Activated CD8-positive, alpha-beta memory T cell treated with anti-CD3 and anti-CD28 coated beads for 1 hour (primary cell): ENCODE results near the gene AQP3.
"Not testable (repeated sequence)": the region's sequence is repeated elsewhere in the genome, so short reads cannot be mapped to it uniquely, and the experiment has no call there.

ENCODE experiments used
- DNase-seq, 2 donors: peaks; one replicate each; pipeline ENCODE4 v3.0.0-alpha.2; 2020; ENCODE audit warnings: low read depth in 1 of 2; ENCODE audit errors: extremely low read depth in 1 of 2

AQP3 gene

DNA sequence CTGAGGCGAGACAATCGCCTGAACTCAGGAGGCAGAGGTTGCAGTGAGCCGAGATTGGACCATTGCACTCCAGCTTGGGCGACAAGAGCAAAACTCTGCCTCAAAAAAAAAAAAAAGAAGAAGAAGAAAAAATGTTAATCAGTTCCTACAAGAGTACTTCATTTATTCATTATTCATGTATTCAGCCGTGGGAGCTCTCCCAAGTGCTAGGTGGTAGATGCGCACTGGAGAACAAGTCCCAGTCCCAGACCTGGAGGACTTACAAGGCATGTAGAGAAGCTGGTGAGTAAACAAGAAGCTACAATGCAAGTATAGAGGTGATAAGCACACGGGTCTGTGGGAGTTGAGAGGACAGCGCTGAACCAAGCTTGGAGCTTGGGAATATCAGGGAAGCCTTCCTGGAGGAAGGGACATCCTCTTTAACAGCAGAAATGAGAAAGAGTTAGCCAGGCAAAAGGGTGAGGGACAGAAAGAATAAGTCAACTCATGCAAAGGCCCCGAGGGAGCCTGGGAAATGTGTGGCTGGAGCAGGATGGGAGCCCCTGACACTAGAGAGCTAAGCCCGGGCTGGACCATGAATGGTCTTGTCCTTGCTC, 27.6 kb downstream of the AQP3 start:
- no peak for DNase-seq

DNA sequence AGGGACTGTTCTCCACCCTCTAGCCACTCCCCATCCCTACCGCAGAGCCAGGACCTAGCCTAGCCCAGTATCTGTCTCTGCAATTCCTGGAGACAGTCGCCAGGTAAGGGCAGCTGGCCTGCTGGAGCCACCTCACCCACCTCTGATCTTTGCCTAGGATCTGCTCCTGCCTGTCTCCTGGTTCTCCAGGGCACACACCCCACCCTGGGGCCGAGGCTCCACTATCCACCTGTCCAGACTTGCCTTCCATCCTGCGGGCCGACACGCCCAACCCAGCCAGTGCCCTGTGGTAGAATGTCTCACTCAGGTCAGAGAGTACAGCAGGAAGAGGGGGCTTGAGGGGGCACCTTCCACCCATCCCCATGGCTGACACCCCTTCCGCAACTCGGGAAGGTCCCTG, 29.3 kb downstream of the AQP3 start:
- DNase-seq: no peak

DNA sequence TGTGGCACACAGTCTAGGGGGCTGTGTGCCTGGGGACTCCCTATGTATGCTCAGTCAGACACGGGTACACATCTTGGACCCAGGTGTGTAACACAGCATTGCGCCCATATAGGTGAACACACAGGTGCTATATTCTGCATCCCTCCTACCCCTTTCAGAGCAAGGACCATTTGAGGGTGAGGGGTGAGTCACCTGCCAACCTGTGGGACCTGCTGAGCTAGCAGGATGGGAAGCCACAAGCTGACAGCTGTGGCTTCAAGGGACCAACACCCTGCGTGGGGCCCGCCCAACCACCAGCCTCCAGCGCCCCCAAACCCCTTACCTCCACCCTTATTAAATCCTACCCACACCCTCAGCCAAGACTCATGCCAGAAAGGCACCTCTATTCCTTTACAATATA, 30.4 kb downstream of the AQP3 start:
- DNase-seq: peak in 1 of 2 donors; percentile 17

DNA sequence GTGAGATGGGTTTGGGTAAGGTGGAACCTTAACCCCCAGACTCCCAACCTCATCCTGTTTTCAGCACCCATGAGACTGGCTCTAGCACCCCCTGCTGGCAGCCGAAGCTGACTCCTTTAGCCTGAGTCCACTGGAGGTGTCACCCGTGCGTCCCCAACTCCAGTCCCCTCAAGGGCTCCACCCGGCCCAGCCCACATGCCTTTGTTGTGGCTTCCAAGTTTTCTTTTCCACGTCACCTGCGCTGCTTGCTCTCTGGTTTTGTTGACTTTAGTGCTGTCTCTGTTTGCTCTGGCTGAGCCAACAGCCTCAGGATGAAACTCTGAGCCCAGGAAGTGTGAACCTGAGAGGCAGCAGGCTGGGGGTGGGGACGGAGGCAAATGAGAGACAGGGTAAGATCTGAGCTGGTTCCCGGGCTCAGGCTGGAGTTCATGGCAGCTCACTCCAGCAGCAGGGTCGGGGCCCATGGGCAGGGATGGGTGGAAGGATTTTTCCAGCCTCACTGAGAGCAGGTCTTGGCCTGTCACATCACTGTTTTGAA, 31.8 kb downstream of the AQP3 start:
- peak; percentile 80 to 86 for DNase-seq

DNA sequence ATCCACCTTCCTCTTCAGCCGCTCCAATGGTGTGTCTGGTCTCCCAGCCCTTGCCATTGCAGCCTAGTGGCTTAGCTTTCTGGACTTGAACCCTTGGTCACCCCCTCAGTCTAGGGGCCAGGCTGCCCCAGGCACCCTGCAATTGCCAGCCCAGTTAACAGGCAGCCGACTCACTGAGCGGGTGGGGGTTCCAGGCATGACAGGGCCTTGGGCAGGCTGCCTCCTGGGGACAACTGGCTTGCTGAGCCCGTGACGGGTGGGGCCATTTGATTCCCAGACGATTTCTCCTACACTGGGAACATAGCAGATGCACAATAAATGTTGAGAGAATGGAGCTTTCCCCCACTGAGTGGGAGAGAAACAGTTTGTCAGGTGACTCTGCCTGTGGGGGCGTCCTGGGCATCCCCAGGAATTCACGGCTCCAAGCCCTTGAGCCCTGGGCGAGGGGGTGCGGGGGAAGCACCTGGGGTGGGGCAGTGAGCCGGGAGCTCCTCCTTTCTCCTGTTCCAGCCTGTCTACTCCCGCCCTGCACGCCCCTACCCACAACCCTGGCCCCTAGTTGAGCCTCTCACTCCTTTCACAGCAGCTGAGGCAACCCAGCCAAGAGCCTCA, 32.4 kb downstream of the AQP3 start:
- no peak for DNase-seq

DNA sequence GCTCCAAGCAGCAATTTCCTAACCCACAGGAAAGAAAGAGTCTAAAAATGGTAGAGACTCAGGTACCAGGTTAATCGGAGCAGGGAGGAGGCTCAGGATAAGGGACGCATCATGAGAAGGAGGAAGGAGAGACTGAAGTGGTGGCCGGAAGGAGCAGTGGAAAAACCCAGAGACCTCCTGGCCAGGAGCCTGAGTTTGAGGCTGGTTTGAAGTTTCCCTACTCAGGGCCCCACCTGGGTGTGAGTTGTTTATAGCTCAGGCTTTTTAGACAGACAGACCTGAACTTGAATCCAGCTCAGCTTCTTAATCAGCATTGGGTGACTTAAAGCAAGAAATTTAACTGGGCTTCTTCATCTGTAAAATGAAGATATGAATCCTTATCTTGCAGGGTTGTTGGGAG, 33.1 kb downstream of the AQP3 start:
- DNase-seq: no peak

DNA sequence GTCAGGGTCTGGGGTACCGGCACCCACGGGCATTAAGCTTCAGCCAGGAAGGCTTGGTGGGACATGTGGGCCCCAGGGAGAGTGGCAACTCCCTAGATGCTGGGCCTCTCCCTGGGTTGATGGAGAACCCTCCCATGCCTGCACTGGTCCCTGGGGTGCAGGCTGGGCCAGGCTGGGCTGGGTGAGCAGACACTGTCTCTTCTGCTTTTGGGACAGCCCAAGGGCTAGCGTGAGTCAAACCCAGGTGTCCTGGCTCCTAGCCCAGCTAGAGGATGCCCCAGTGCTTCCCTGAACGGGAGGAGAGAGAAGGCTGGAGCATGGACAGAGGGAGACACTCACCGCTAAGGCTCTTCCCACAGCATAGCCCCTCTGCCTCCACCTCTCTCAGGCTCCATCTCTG, 39.3 kb downstream of the AQP3 start:
- no peak for DNase-seq

DNA sequence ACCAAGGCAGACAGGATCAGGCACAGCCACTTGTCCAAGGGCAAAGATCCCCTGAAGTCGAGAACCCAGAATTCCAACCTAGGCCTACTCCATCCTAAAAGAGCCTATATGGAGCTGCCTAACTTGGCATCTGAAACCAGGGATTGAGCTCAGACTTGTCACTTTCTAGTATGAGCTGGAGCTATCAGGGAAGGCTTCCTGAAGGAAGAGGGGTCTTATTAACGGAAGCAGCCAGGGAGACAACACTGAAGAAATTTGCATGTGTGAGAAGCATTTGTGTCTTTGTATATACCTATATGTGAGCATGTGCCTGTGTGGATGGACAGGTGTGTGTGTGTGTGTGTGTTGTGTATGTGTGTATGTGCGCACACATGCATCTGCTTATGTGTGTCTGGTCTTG, 40.3 kb downstream of the AQP3 start:
- no peak for DNase-seq

DNA sequence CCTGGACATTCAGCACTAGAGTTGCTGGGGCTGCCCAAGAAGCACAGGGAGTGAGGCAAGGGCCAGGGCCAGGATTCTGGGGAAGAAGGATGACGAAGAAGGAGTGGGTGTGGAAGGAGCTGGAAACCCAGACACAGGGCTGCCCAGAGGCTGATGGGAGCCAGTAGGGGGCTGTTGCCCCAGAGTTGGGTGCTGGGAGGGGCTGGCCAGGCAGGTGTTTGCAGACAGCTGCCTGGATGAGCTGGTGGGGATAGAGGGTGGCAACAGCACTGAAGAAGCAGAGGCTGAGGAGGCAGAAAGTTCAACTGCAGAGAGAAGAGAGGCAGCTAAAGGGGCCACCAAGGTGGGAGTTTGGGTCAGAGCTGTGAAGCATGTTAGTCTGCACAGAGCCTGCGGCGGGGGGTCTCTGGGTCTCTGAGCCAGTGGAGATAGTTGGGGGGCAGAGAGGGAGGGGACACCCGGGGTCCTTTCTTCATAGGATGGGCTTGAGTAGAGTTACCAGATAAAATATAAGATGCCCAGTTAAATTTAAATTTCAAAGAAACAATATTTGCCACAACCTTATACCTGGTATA, 42.5 kb downstream of the AQP3 start:
- DNase-seq: no peak

DNA sequence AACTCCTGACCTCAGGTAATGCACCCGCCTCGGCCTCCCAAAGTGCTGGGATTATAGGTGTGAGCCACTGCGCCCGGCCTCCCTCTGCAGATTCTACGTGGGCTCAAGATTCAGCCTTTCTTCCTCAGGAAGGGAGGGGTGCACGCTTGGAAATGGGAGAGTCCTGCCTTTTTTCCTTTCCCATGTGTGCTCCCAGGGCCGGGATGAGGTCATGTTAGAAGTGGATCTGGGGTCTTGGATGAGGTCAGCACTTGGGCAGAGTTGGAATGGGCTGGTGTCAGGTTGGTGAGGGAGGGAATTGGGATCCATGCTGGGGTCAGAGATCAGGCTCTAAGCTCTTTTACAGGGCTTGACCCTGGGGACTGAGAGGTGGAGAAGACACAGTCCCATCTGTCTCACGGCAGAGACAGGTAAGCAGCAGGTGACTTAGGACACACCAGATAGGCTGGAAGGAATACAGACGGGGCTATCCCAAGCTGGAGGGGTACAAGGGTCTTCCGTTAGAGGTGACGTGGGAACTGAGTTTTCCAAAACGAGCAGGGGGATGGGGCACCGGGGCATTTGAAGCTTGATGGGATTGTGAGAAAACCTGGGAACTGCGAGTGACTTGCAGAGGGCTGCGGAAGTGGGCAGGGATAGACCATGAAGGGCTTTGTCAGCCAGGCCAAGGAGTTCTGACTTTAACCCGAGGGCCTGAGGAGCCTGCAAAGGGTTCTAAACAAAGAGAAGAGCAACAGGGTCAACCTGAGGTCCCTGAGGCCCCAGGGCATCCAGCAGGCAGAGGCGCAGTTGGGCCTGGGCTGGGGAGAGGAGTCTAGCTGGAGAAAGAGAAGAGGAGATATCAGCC, 43.2 kb downstream of the AQP3 start:
- DNase-seq: no peak

DNA sequence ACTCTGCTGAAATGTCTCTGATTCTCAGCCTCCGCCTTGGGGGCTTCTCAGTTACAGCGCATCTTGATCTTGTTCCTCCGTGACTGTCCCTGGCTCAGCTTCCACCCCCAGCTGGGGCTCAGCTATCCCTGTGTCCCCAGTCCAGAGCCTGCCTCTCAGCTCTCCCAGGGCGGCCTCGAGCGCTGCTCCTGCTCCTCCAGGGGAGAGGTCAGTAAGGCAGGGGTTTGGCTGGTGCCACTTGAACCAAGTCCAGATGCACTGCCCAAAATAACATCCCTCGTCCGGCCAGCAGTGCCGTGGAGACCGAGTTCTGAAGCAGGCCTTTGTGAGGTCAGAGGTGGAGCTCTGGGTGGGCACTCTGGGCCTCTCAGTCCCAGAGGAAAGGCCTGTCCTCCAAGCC, 45.0 kb downstream of the AQP3 start, which contains the start of gene AQP7:
TSS of gene AQP7 (minus strand) at position 198 of the 400 bp plus-strand sequence. CDS start 1,306 bp downstream, outside the sequence.
- DNase-seq: not testable (repeated sequence)

DNA sequence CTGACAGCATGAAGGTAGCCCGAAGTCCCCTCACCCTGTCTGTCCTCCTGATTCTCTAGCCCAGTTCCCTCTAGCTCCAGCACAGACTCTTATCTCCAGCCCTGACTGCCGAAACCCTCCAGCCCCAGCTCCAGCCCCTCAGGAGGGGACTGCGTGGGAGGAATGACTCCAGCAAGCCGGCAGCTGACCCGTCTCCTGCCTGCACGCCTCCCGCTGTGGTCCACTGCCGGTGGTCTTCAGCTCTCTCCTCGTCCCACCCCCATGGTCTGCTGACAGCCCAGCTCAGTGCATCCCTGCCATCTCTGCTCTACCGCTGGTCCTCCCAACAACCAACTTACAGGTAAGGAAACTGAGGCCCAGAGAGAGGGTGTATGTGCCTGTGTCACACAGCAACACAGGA, 45.6 kb downstream of the AQP3 start:
- not testable (repeated sequence) for DNase-seq

DNA sequence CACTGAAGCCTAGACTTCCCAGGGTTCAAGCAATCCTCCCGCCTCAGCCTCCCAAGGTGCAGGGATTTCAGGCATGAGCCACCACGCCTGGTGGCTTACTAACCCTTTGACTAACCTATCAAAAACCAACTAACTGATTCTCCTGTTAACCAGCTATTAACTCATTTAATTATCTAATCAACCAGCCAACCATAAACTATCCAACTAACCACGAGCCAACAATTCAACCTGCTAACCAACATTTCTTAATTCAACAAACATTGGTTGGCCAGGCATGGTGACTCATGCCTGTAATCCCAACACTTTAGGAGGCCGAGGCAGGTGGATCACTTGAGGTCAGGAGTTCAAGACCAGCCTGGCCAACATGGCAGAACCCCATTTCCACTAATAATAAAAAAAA, 48.3 kb downstream of the AQP3 start:
- DNase-seq: not testable (repeated sequence)

DNA sequence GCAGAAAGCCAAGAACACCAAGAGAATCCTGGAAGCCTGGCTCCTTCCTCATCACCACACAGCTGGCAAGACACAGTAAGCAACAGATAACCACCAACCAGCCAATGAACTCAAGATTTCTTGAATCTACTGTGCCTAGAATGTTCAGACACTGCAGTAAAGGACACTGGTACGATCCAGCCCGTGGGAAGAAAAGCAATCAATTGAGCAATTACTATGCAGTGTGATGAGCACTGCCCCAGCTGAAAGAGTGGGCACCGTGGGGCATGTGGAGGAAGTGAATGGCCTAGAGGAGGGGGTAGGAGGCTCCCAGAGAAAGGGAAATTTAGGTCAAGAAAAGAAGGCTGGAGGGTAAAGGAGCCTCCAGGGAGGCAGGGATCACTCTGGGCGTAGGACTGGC, 49.6 kb downstream of the AQP3 start:
- DNase-seq: not testable (repeated sequence)

DNA sequence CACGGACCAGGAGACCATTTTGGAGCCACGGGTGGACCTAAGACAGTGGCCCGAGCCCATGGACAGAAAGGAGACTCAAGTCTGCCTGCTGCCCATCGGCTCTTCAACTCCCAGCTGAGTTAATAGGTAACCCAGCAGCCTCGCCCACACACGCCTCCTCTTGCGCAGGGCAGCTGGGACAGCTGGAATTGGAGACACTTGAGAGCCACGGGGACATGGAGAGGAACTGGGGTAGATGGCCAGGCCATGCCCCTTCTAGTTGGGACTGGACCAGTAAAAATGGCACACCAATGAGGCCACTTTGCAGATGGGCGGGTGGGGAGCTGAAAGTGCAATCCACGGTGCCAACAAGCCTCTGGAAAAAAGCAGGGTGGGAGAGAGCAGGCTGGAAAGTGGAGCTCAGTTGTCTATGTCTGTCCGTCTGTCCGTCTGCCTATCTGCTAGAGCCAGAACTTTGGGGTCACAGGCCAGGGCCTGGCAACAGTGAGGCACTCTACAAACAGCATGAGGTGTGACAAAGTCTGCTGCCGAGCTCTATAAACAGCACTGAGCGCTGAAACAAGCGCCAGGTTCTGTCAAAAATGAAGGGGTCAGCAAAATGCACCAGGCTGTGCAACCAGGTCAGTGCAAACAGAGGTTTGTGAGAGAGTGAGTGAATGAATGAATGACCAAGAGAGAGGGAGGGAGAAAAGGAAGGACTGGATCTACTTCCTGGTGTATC, 52.1 kb downstream of the AQP3 start:
- DNase-seq: not testable (repeated sequence)

DNA sequence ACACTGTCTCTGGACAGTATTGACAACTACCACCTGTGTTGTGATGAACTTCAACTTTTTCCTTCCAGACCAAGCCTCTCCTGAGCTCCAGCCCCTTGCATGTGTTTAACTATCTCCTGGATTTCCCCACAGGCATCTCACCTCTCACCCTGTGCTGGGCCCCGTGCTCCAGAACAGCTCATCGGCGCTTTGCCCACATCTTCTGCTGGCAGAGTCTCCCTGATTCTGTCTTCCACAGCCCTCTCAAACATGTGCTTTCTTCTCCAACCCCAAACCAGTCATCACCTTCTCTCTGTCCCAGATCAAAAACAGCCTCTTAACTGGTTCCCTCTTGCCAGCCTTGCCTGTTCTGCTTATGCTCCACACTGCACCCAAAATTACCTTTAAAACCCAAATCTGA, 53.4 kb downstream of the AQP3 start:
- not testable (repeated sequence) for DNase-seq

DNA sequence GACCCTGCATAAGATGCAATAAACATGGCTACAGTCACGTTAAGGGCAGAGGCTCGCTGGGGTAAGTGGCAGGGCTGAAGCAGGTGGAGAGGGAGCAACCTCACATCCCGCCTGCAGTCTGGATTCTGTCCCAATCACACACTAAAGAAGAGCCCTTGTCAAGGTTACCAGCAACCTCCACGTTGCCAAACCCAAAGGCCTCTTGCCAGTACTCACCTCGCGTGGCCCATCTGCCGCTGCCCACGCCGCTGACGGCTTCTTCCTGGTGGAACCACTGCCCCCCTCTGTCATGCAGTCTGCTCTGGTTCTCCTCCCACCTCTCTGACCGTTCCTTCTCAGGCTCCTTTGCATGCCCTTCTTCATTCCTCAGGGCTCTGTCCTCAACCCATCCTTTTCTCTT, 53.8 kb downstream of the AQP3 start:
- DNase-seq: no peak

DNA sequence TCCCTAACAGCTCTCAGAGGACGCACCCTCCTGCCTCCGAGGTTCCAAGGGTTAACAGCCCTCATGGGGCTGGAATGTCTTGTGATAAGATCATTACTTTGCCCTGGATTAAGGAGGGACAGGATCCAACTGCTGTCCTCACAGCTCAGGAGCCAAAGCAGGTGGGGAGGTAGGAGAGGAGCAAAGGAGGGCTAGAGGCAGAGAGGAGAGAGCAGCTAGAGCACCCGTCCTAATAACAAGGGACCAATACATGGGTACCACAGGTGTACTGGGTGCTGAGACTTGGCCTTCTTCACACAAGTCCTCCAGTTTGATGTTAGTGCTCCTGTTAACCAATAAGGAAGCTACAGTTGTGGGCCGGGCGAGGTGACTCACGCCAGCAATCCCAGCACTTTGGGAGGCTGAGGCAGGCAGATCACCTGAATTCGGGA, 54.8 kb downstream of the AQP3 start:
- not testable (repeated sequence) for DNase-seq
